Measurements from ENCODE around the gene COX18.
A peak's percentile ranks its signal among the peaks of the same experiment; 100 is the strongest.

Gene COX18

GRCh38 chr4:73053076-73053475, 16.4 kb downstream of the COX18 start:
- no peak for DNase-seq (ENCODE audit: low spot score)

- DNase-seq (ENCODE audit: low spot score): no peak
These were observed 17.9 kb downstream of the COX18 start for GRCh38 chr4:73051625-73052024.

- no peak for DNase-seq (ENCODE audit: low spot score)
These were observed 23.6 kb downstream of the COX18 start for GRCh38 chr4:73045879-73046278.

- peak; percentile 13 for DNase-seq (ENCODE audit: low spot score)
These were observed 32.5 kb downstream of the COX18 start for GRCh38 chr4:73037057-73037456.

GRCh38 chr4:73036123-73036522, 33.4 kb downstream of the COX18 start:
- no peak for DNase-seq (ENCODE audit: low spot score)

- DNase-seq (ENCODE audit: low spot score): no peak
These were observed 34.6 kb downstream of the COX18 start for GRCh38 chr4:73034896-73035295.

- no peak for DNase-seq (ENCODE audit: low spot score)
These were observed 40.9 kb downstream of the COX18 start for GRCh38 chr4:73028621-73029020.

GRCh38 chr4:73021634-73022033, 47.9 kb downstream of the COX18 start:
- DNase-seq (ENCODE audit: low spot score): peak; percentile 62

GRCh38 chr4:73019462-73020047, 50.0 kb downstream of the COX18 start:
- DNase-seq (ENCODE audit: low spot score): peak; percentile 61

- DNase-seq (ENCODE audit: low spot score): no peak
These were observed 50.9 kb downstream of the COX18 start for GRCh38 chr4:73018595-73018994.

GRCh38 chr4:73013310-73013709, 56.2 kb downstream of the COX18 start:
- DNase-seq (ENCODE audit: low spot score): no peak

- DNase-seq (ENCODE audit: low spot score): no peak
These were observed 56.8 kb downstream of the COX18 start for GRCh38 chr4:73012673-73013072.

- DNase-seq (ENCODE audit: low spot score): no peak
These were observed 57.9 kb downstream of the COX18 start for GRCh38 chr4:73011629-73011985.

GRCh38 chr4:73010789-73011628, 58.5 kb downstream of the COX18 start:
- no peak for DNase-seq (ENCODE audit: low spot score)

GRCh38 chr4:73007526-73008100, 61.9 kb downstream of the COX18 start:
- no peak for DNase-seq (ENCODE audit: low spot score)

- no peak for DNase-seq (ENCODE audit: low spot score)
These were observed 63.1 kb downstream of the COX18 start for GRCh38 chr4:73006286-73006990.

GRCh38 chr4:73005514-73005913, 64.0 kb downstream of the COX18 start:
- DNase-seq (ENCODE audit: low spot score): no peak

Measured in NAMALWA (cell line).